Measurements from ENCODE around the gene CSRP3. TPM values are rescaled to one million over a fixed set of nuclear protein-coding genes. Genes with fewer than 3 reads are reported as not detected.

The CSRP3 gene
- not detected in 5 replicates for total RNA-seq (2022; extraction: Qiagen RNA extraction; ENCODE audit: low read depth)

DNA sequence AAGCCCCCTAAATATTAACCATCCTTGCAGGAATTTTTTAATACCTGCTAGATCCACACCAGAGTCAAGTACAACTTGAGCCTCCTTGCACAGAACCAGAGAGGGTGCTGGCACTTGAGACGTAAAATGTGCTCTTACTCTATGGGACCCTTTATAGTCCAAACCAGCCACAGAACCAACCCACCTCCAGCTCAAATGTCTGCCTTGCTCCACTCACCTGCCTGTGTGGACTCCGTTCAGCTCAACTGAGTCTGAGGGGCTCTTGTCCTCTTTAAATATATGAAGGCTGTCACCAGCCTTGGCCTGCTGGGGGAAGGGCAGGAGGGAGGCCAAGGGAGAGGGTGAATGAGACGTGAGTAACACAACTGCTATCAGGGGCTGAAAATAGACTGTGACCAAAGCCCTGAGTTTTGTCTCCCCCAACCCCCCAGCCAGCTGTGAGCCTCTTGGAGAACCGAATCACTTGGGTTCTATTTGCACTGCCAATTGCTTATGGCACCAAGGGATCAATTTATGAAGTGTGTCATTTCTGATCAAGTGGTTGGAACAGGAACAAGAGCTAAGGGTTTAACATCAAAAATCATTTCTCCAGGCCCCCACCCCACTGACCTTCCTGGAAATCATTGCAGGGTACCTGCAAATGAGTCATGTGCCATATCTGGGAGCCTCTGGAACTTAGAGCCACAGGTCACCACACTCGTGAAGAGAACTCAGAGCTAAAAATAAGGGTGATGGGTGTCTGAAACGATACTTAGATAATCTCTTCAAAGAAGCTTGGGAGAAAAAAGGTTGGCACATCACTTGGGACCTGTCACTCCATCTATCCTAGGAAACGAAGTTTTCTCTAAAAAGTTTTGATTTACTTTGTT, at the start of gene CSRP3:
TSS of gene CSRP3 (minus strand) at position 247 of the 869 bp plus-strand sequence. CDS start 9,535 bp downstream, outside the sequence.

GRCh38 chr11:19240420-19241259, 38.9 kb upstream of the CSRP3 start, which contains the start of gene E2F8:
Gene E2F8 (minus strand): TSS chr11:19240945. CDS start chr11:19240121, 824 bp downstream.

Other genes with a start within 250 kb of the CSRP3 start
- gene MRGPRX2, start 141.3 kb downstream of the CSRP3 start, total RNA-seq (2022; extraction: Qiagen RNA extraction; ENCODE audit: low read depth): not detected in 5 replicates
- 16.3 to 18.3 TPM (median 17.4 TPM) in 5 replicates for gene ZDHHC13, start 84.8 kb downstream of the CSRP3 start, total RNA-seq (2022; extraction: Qiagen RNA extraction; ENCODE audit: low read depth)
- gene E2F8, start 39.0 kb upstream of the CSRP3 start, total RNA-seq (2022; extraction: Qiagen RNA extraction; ENCODE audit: low read depth): 5.8 to 6.9 TPM (median 6.4 TPM) in 5 replicates